HEK293 (cell line): ENCODE measurements around the gene FBXO40.

Experiments used
- CTCF ChIA-PET: fragments of 350-600 bp; formaldehyde crosslinking; extraction: SDS; loops from one replicate; lab custom pipeline; 2021; ENCODE audit warnings: antibody characterized with exemption; lab: Yijun Ruan, JAX
- POLR2A ChIA-PET: fragments of 300-600 bp; formaldehyde crosslinking; extraction: SDS; loops from one replicate; lab custom pipeline; 2020; ENCODE audit warnings: antibody characterized with exemption, inconsistent platforms; lab: Yijun Ruan, JAX
- H3K27ac ChIP-seq: fragments of 200-500 bp; sonication (Bioruptor generic); 2 replicates; pipeline ENCODE4 v1.5.1; 2014; ENCODE audit warnings: low read depth, low read length, control low read depth, inconsistent platforms; ENCODE audit errors: extremely low read depth
- H3K36me3 ChIP-seq, 2 experiments: fragments of 200-500 bp in 1 of 2; sonication (Bioruptor generic) in 1 of 2; 1 replicate in 1 of 2; 2 replicates in 1 of 2; pipeline ENCODE4 v1.5.1; 2014 to 2017; ENCODE audit warnings: inconsistent platforms in 2 of 2, low read length in 2 of 2; ENCODE audit not compliant: control insufficient read depth in 2 of 2, insufficient read depth in 1 of 2
- H3K4me1 ChIP-seq: fragments of 200-500 bp; sonication (Bioruptor generic); 2 replicates; pipeline ENCODE4 v1.5.1; 2014; ENCODE audit warnings: mild to moderate bottlenecking, low read length, inconsistent platforms; ENCODE audit not compliant: control insufficient read depth, insufficient read depth
- H3K4me3 ChIP-seq: 2 replicates; pipeline ENCODE4 v1.5.1; 2011; ENCODE audit warnings: low read depth, mild to moderate bottlenecking, control low read depth, low read length, moderate library complexity
- H3K9me3 ChIP-seq: fragments of 200-500 bp; sonication (Bioruptor generic); 2 replicates; pipeline ENCODE4 v1.5.1; 2014; ENCODE audit warnings: low read depth, low read length, inconsistent platforms; ENCODE audit not compliant: control insufficient read depth, insufficient read depth
- BCL11B ChIP-seq: fragments of 450-650 bp; formaldehyde crosslinking; IDR thresholded peaks from 2 replicates; pipeline ENCODE4 v1.5.1; 2016; ENCODE audit warnings: low read depth, missing biosample characterization, missing genetic modification characterization
- FEZF1 ChIP-seq: fragments of 450-650 bp; formaldehyde crosslinking; IDR thresholded peaks from 2 replicates; pipeline ENCODE4 v1.5.1; 2016; ENCODE audit warnings: missing biosample characterization, missing genetic modification characterization
- GLI4 ChIP-seq: fragments of 450-650 bp; formaldehyde crosslinking; IDR thresholded peaks from 2 replicates; pipeline ENCODE4 v1.5.1; 2016; ENCODE audit warnings: missing biosample characterization, missing genetic modification characterization
- GLIS1 ChIP-seq: fragments of 450-650 bp; formaldehyde crosslinking; IDR thresholded peaks from 2 replicates; pipeline ENCODE4 v1.5.1; 2016; ENCODE audit warnings: missing biosample characterization, missing genetic modification characterization
- HOXC10 ChIP-seq: sonication (generic); formaldehyde crosslinking; IDR thresholded peaks from 2 replicates; pipeline ENCODE4 v1.8.1; 2023; ENCODE audit warnings: mild to moderate bottlenecking, missing genetic modification reagents
- KLF1 ChIP-seq: fragments of 450-650 bp; formaldehyde crosslinking; IDR thresholded peaks from 2 replicates; pipeline ENCODE4 v1.5.1; 2016; ENCODE audit warnings: missing biosample characterization, missing genetic modification characterization
- OVOL3 ChIP-seq: fragments of 450-650 bp; formaldehyde crosslinking; IDR thresholded peaks from 2 replicates; pipeline ENCODE4 v1.5.1; 2016; ENCODE audit warnings: missing biosample characterization, missing genetic modification characterization
- SCRT2 ChIP-seq: fragments of 450-650 bp; formaldehyde crosslinking; IDR thresholded peaks from 2 replicates; pipeline ENCODE4 v1.5.1; 2016; ENCODE audit warnings: missing biosample characterization, missing genetic modification characterization
- ZBTB8A ChIP-seq: fragments of 450-650 bp; formaldehyde crosslinking; IDR thresholded peaks from 2 replicates; pipeline ENCODE4 v1.5.1; 2016; ENCODE audit warnings: missing biosample characterization, missing genetic modification characterization
- ZFHX2 ChIP-seq: fragments of 450-650 bp; formaldehyde crosslinking; conservative IDR thresholded peaks from 2 replicates; pipeline ENCODE4 v1.5.1; 2016; ENCODE audit warnings: missing biosample characterization, missing genetic modification characterization
- ZFP69B ChIP-seq: fragments of 450-650 bp; formaldehyde crosslinking; IDR thresholded peaks from 2 replicates; pipeline ENCODE4 v1.5.1; 2016; ENCODE audit warnings: missing biosample characterization, missing genetic modification characterization
- ZNF114 ChIP-seq: fragments of 450-650 bp; formaldehyde crosslinking; IDR thresholded peaks from 2 replicates; pipeline ENCODE4 v1.5.0; 2017; ENCODE audit warnings: missing biosample characterization, missing genetic modification characterization
- ZNF324 ChIP-seq: fragments of 450-650 bp; formaldehyde crosslinking; IDR thresholded peaks from 2 replicates; pipeline ENCODE4 v1.5.1; 2016; ENCODE audit warnings: missing biosample characterization, missing genetic modification characterization
- ZNF37A ChIP-seq: fragments of 450-650 bp; IDR thresholded peaks from 2 replicates; pipeline ENCODE4 v1.5.1; 2018; ENCODE audit warnings: missing biosample characterization, missing genetic modification characterization
- ZNF391 ChIP-seq: fragments of 450-650 bp; formaldehyde crosslinking; IDR thresholded peaks from 2 replicates; pipeline ENCODE4 v1.5.1; 2016; ENCODE audit warnings: low read depth, missing biosample characterization, missing genetic modification characterization, borderline replicate concordance
- ZNF394 ChIP-seq: fragments of 450-650 bp; formaldehyde crosslinking; IDR thresholded peaks from 2 replicates; pipeline ENCODE4 v1.5.1; 2016; ENCODE audit warnings: missing biosample characterization, missing genetic modification characterization, mild to moderate bottlenecking, moderate library complexity, borderline replicate concordance
- ZNF510 ChIP-seq: fragments of 450-650 bp; formaldehyde crosslinking; IDR thresholded peaks from 2 replicates; pipeline ENCODE4 v1.5.1; 2018; ENCODE audit warnings: mild to moderate bottlenecking, missing genetic modification characterization, missing biosample characterization; ENCODE audit not compliant: insufficient replicate concordance
- ZNF521 ChIP-seq: fragments of 450-650 bp; formaldehyde crosslinking; IDR thresholded peaks from 2 replicates; pipeline ENCODE4 v1.5.1; 2017; ENCODE audit warnings: missing biosample characterization, mild to moderate bottlenecking, missing genetic modification characterization
- ZNF548 ChIP-seq: fragments of 450-650 bp; formaldehyde crosslinking; IDR thresholded peaks from 2 replicates; pipeline ENCODE4 v1.5.1; 2016; ENCODE audit warnings: missing biosample characterization, missing genetic modification characterization
- ZNF677 ChIP-seq: fragments of 450-650 bp; IDR thresholded peaks from 2 replicates; pipeline ENCODE4 v1.5.0; 2018; ENCODE audit warnings: missing biosample characterization, mild to moderate bottlenecking, missing genetic modification characterization, moderate library complexity
- TF ChIP-seq, protein P1 (sequence below): fragments of 450-650 bp; formaldehyde crosslinking; IDR thresholded peaks from 2 replicates; pipeline ENCODE4 v1.5.1; 2016; ENCODE audit warnings: missing biosample characterization, missing genetic modification characterization, borderline replicate concordance
- TF ChIP-seq, protein P2 (sequence below): fragments of 450-650 bp; formaldehyde crosslinking; optimal IDR thresholded peaks from 2 replicates; pipeline ENCODE3; 2016; ENCODE audit warnings: missing biosample characterization, mild to moderate bottlenecking, missing genetic modification characterization
- TF ChIP-seq, protein P3 (sequence below): fragments of 450-650 bp; formaldehyde crosslinking; conservative IDR thresholded peaks from 2 replicates; pipeline ENCODE4 v1.5.1; 2016; ENCODE audit warnings: low read depth, missing biosample characterization, missing genetic modification characterization

Gene FBXO40

DNA sequence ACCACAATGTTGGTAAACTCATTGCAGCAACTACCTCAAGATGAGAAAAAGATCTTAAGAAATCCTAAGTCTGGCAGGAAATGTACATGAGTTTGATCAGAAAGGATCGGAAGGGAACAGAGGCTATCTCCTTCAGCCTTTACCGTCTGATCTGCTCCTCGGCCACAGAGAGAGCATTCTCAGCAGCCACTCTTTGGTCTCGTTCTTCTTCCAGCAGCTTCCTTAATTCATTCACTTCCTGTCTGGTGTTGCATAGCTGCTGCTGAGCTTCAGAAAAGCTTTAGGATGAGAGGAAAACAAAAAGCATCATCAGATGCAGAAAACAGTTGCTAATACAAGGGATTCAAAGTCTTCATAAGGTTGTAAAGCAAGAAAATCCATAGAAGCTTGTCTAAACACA is 74.2 kb downstream of the FBXO40 start:
- no peaks in the 10 kb centered on the region for H3K9me3 ChIP-seq
- H3K36me3 ChIP-seq, result peaks cover 8 to 93% of the 10 kb centered on the region in 2 experiments
- CTCF ChIA-PET, result interaction anchor here (0.7 kb wide), 1 partner anchor 121 kb away, joined by 6 read pairs; no protein-coding TSS in a partner anchor
- TF ChIP-seq BCL11B (no peak), HOXC10 (CRISPR knock-in tag) (no peak), OVOL3 (tag by site-specific recombination) (no peak), ZFP69B (tag by site-specific recombination) (no peak), ZNF37A (no peak), ZNF677 (tag by site-specific recombination) (no peak), ZNF548 (tag by site-specific recombination) (no peak), ZNF521 (no peak), ZFHX2 (tag by site-specific recombination) (no peak), GLIS1 (no peak)
- TF ChIP-seq, protein P1, sequence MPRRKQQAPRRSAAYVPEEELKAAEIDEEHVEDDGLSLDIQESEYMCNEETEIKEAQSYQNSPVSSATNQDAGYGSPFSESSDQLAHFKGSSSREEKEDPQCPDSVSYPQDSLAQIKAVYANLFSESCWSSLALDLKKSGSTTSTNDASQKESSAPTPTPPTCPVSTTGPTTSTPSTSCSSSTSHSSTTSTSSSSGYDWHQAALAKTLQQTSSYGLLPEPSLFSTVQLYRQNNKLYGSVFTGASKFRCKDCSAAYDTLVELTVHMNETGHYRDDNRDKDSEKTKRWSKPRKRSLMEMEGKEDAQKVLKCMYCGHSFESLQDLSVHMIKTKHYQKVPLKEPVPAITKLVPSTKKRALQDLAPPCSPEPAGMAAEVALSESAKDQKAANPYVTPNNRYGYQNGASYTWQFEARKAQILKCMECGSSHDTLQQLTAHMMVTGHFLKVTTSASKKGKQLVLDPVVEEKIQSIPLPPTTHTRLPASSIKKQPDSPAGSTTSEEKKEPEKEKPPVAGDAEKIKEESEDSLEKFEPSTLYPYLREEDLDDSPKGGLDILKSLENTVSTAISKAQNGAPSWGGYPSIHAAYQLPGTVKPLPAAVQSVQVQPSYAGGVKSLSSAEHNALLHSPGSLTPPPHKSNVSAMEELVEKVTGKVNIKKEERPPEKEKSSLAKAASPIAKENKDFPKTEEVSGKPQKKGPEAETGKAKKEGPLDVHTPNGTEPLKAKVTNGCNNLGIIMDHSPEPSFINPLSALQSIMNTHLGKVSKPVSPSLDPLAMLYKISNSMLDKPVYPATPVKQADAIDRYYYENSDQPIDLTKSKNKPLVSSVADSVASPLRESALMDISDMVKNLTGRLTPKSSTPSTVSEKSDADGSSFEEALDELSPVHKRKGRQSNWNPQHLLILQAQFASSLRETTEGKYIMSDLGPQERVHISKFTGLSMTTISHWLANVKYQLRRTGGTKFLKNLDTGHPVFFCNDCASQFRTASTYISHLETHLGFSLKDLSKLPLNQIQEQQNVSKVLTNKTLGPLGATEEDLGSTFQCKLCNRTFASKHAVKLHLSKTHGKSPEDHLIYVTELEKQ (tag by site-specific recombination), result no peak
- H3K4me3 ChIP-seq, result no peak overlapping the region
- H3K27ac ChIP-seq, result no peak overlapping the region
- POLR2A ChIA-PET, result no interaction called here
- H3K4me1 ChIP-seq, result no peaks in the 10 kb centered on the region

DNA sequence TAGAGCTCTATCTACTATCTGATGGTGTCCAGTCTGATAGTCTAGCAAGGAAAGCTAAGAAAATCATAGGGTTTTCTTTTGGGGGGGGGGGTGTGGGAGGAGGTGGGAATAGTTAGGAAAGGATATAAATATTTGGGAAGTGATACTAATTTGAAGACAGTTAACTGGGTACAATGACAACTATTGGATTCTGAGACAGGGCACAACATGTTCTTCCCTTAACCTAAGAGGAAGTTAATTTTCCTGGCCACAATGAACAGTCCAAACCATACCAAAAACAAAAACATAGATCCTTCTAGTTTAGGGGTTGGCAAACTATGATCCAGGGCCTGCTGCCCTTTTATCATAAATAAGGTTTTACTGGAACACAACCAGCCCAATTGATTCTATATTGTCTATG is 77.5 kb downstream of the FBXO40 start:
- Histone ChIP-seq H3K4me3 (no peak overlapping the region), H3K36me3 (peaks cover 13 to 88% of the 10 kb centered on the region in 2 experiments), H3K4me1 (no peaks in the 10 kb centered on the region), H3K27ac (no peak overlapping the region), H3K9me3 (no peaks in the 10 kb centered on the region)
- ChIA-PET CTCF (interaction anchor here (0.6 to 0.7 kb wide), 2 partner anchors 628 to 1199 kb away, joined by 3 to 4 read pairs; no protein-coding TSS in a partner anchor), POLR2A (no interaction called here)
- TF ChIP-seq, protein P1 (tag by site-specific recombination), result no peak
- no peak for TF ChIP-seq ZNF391 (tag by site-specific recombination)
- TF ChIP-seq ZNF324 (tag by site-specific recombination), result no peak
- TF ChIP-seq KLF1 (tag by site-specific recombination), result no peak
- no peak for TF ChIP-seq SCRT2 (tag by site-specific recombination)
- no peak for TF ChIP-seq ZNF114
- TF ChIP-seq ZNF394, result no peak
- TF ChIP-seq, protein P2, sequence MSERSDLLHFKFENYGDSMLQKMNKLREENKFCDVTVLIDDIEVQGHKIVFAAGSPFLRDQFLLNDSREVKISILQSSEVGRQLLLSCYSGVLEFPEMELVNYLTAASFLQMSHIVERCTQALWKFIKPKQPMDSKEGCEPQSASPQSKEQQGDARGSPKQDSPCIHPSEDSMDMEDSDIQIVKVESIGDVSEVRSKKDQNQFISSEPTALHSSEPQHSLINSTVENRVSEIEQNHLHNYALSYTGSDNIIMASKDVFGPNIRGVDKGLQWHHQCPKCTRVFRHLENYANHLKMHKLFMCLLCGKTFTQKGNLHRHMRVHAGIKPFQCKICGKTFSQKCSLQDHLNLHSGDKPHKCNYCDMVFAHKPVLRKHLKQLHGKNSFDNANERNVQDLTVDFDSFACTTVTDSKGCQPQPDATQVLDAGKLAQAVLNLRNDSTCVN (tag by site-specific recombination), result no peak
- TF ChIP-seq ZBTB8A (tag by site-specific recombination), result no peak
- TF ChIP-seq, protein P3, sequence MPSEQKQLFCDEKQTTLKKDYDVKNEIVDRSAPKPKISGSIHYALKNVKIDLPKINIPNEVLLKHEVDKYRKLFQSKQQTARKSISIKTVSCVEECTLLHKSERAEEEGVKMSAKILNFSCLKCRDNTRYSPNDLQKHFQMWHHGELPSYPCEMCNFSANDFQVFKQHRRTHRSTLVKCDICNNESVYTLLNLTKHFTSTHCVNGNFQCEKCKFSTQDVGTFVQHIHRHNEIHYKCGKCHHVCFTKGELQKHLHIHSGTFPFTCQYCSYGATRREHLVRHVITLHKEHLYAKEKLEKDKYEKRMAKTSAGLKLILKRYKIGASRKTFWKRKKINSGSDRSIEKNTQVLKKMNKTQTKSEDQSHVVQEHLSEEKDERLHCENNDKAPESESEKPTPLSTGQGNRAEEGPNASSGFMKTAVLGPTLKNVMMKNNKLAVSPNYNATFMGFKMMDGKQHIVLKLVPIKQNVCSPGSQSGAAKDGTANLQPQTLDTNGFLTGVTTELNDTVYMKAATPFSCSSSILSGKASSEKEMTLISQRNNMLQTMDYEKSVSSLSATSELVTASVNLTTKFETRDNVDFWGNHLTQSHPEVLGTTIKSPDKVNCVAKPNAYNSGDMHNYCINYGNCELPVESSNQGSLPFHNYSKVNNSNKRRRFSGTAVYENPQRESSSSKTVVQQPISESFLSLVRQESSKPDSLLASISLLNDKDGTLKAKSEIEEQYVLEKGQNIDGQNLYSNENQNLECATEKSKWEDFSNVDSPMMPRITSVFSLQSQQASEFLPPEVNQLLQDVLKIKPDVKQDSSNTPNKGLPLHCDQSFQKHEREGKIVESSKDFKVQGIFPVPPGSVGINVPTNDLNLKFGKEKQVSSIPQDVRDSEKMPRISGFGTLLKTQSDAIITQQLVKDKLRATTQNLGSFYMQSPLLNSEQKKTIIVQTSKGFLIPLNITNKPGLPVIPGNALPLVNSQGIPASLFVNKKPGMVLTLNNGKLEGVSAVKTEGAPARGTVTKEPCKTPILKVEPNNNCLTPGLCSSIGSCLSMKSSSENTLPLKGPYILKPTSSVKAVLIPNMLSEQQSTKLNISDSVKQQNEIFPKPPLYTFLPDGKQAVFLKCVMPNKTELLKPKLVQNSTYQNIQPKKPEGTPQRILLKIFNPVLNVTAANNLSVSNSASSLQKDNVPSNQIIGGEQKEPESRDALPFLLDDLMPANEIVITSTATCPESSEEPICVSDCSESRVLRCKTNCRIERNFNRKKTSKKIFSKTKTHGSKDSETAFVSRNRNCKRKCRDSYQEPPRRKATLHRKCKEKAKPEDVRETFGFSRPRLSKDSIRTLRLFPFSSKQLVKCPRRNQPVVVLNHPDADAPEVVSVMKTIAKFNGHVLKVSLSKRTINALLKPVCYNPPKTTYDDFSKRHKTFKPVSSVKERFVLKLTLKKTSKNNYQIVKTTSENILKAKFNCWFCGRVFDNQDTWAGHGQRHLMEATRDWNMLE (tag by site-specific recombination), result no peak
- TF ChIP-seq ZNF510 (tag by site-specific recombination), result no peak
- TF ChIP-seq GLI4 (tag by site-specific recombination), result no peak
- TF ChIP-seq ZFHX2 (tag by site-specific recombination), result no peak
- no peak for TF ChIP-seq HOXC10 (CRISPR knock-in tag)
- no peak for TF ChIP-seq FEZF1
